Uterus (tissue), 4 donors: ENCODE data around the gene HIVEP3. TPM values are rescaled to one million over a fixed set of nuclear protein-coding genes. Genes with fewer than 3 reads are reported as not detected.
A peak's percentile ranks its signal among the peaks of the same experiment; 100 is the strongest.

Source experiments
- DNase-seq, 2 donors: peaks; one replicate each; pipeline ENCODE4 v3.0.0-alpha.2; 2019 to 2020
- H3K27ac ChIP-seq, 2 donors: fragments of 200-600 bp; sonication (generic); 1 replicate in 1 of 2; 2 replicates in 1 of 2; pipeline ENCODE4 v1.5.1; 2016 to 2018
- H3K27me3 ChIP-seq, 2 donors: fragments of 200-600 bp; sonication (generic); one replicate each; pipeline ENCODE4 v1.5.1; 2018 to 2019; ENCODE audit warnings: control low read depth in 1 of 2
- H3K36me3 ChIP-seq, 2 donors: fragments of 200-600 bp; sonication (generic); one replicate each; pipeline ENCODE4 v1.5.1; 2019; ENCODE audit warnings: control low read depth in 1 of 2
- H3K4me1 ChIP-seq, 2 donors: fragments of 200-600 bp; sonication (generic); one replicate each; pipeline ENCODE4 v1.5.1; 2018 to 2019; ENCODE audit warnings: control low read depth in 1 of 2
- H3K4me3 ChIP-seq, 2 donors: fragments of 200-600 bp; sonication (generic); 1 replicate in 1 of 2; 2 replicates in 1 of 2; pipeline ENCODE4 v1.5.1; 2018 to 2019; ENCODE audit warnings: mild to moderate bottlenecking in 1 of 2
- H3K9me3 ChIP-seq, 2 donors: fragments of 200-600 bp; sonication (generic); one replicate each; pipeline ENCODE4 v1.5.1; 2019; ENCODE audit warnings: control low read depth in 1 of 2
- POLR2A ChIP-seq, 2 donors: fragments of 450-650 bp; IDR thresholded peaks; one replicate each; pipeline ENCODE4 v1.6.1; 2016; ENCODE audit warnings: antibody characterized with exemption in 2 of 2, mild to moderate bottlenecking in 1 of 2, moderate library complexity in 1 of 2
- intact Hi-C: fragments of 100-400 bp; cut with DNase I; formaldehyde crosslinking; loops from one replicate; pipeline ENCODE4 v1.15.1; 2023; ENCODE audit warnings: low total_unique reads
- total RNA-seq, 4 donors: library from RNA; depleted of rRNA in 3 of 4; stranded (reverse); fragments of >200 nt in 3 of 4; gene quantifications; one replicate each; pipeline versions ENCODE4 v1.1.0 to v1.2.4, GENCODE V29; 2014 to 2023
- TF ChIP-seq, protein P1 (sequence below), 4 experiments: fragments of 200-600 bp in 2 of 4; fragments of 450-650 bp in 2 of 4; sonication (generic) in 2 of 4; IDR thresholded peaks; one replicate each; pipeline ENCODE4 v1.5.1; 2016 to 2019; ENCODE audit warnings: antibody characterized with exemption in 4 of 4, mild to moderate bottlenecking in 2 of 4, moderate library complexity in 1 of 4
- donor health status: DM: yes; HTN: yes; CAD: no.

HIVEP3 gene
- total RNA-seq, 4 donors from 2014 or later = 0.51 to 7.6 (median 2.9) TPM

- Histone ChIP-seq H3K27me3 (no peaks in the 10 kb centered on the region), H3K4me1 (peaks cover 3 to 4% of the 10 kb centered on the region in 2 donors), H3K4me3 (no peak overlapping the region), H3K27ac (no peak overlapping the region), H3K36me3 (no peaks in the 10 kb centered on the region), H3K9me3 (no peaks in the 10 kb centered on the region)
- TF ChIP-seq POLR2A (IDR thresholded peaks at IDR 0.05) = no peak
- TF ChIP-seq, protein P1, sequence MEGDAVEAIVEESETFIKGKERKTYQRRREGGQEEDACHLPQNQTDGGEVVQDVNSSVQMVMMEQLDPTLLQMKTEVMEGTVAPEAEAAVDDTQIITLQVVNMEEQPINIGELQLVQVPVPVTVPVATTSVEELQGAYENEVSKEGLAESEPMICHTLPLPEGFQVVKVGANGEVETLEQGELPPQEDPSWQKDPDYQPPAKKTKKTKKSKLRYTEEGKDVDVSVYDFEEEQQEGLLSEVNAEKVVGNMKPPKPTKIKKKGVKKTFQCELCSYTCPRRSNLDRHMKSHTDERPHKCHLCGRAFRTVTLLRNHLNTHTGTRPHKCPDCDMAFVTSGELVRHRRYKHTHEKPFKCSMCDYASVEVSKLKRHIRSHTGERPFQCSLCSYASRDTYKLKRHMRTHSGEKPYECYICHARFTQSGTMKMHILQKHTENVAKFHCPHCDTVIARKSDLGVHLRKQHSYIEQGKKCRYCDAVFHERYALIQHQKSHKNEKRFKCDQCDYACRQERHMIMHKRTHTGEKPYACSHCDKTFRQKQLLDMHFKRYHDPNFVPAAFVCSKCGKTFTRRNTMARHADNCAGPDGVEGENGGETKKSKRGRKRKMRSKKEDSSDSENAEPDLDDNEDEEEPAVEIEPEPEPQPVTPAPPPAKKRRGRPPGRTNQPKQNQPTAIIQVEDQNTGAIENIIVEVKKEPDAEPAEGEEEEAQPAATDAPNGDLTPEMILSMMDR (IDR thresholded peaks at IDR 0.05) = no peak
- intact Hi-C loops = no loop called here
- no peak for DNase-seq
Observed at GRCh38 chr1:41715441-41716095, 203.2 kb downstream of the HIVEP3 start.

DNA sequence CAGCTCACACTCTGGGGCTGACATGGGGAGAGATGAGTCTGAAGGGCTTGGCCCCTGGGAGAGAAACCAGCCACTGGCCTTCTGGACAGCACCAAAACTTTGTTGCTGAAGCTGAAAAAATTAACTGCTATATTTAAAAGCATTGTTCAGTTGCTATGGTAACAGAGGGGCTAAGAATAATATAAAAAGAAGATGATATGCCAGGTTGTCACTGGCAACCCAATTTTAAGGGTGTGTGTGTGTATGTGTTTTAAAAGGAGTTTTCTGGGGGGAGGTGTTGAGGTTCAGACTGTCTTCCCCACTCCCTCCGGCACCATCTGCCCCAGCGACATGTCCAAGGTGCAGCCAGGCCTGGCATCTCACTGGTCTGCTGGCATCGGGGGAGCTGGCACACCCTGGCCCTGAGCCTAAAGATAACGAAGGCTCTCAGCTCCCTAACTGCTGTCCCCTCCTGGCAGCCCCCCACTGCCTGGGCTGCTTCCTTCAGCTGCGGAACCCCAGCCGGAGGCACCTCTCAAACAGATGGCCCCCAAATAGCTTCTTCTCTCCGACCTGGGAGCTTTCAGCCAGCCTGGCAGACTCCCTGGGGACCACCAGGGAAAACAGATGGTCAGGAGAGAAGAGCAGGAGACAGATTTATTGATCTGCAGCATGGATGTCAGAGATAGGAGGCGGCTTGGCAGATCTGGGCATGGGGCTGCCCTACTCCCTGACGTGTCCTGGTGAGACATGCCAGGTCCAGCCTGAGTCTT lies 203.9 kb downstream of the HIVEP3 start:
- DNase-seq = no peak
- Histone ChIP-seq H3K27me3 (no peaks in the 10 kb centered on the region), H3K4me1 (peaks cover 3 to 4% of the 10 kb centered on the region in 2 donors), H3K4me3 (no peak overlapping the region), H3K9me3 (no peaks in the 10 kb centered on the region), H3K36me3 (no peaks in the 10 kb centered on the region), H3K27ac (no peak overlapping the region)
- intact Hi-C loops = no loop called here
- no peak for TF ChIP-seq POLR2A (IDR thresholded peaks at IDR 0.05)

DNA sequence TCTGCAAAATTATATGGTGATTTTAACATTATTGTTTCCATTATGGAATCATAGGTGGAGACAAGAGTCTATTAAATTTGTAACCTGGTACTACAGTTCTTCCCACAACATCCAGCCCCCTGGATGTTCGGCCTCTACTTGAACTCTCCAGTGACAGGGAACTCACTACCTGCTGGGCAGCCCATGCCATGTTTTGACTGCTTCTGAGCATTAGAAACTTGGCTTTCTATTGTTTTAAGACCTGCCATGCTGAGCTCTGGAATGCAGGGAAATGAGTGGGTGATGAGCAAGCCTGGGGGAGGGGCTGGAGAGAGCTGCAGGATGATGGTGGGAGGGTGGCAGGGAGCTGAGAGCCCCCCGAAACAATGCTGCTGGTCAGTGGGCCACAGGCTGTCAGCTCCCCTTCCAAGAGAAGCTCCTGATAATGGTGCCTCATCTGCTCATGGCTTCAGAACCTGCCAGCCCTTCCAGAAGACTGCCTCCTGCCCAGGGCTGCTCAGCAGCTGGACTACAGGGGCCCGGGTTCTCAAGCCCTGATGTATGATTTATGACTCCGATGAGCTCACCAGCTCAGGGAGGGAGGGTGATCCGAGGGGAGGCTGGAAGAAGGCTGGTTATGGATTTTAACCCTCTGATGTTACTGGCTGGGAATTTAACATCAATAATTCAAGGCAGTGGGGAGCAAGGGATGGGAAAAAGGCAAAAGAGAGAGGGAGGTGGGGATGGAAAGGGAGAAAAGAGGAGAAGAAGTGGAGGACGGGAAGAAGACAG lies 205.0 kb downstream of the HIVEP3 start:
- no peak overlapping the region for H3K4me3 ChIP-seq
- H3K9me3 ChIP-seq = no peaks in the 10 kb centered on the region
- intact Hi-C loops = no loop called here
- peaks cover 3 to 4% of the 10 kb centered on the region in 2 donors for H3K4me1 ChIP-seq
- H3K27me3 ChIP-seq = no peaks in the 10 kb centered on the region
- no peaks in the 10 kb centered on the region for H3K36me3 ChIP-seq
- no peak overlapping the region for H3K27ac ChIP-seq
- peak; percentile 51 for DNase-seq
- TF ChIP-seq, protein P1 (IDR thresholded peaks at IDR 0.05) = no peak
- TF ChIP-seq POLR2A (IDR thresholded peaks at IDR 0.05) = no peak

DNA sequence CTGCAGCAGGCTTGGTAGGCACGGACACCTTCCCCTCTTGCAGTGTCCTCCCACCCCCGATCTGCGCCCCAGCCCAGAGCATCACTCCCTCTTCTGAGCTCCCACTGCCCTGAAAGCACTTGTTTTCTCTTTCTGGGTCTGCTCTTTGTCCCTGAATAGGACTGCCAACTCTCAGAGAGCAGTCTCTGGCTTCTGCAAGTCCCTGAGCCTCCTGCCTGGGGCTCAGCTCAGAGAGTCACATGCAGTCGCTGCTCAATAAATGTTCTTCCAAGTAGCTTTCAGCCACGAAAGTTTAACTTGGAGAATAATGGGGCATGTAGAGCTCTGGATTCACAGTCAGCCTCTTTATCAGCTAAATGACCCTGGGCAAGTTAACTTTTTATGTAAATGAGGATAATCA lies 205.6 kb downstream of the HIVEP3 start:
- H3K4me1 ChIP-seq = peaks cover 3 to 4% of the 10 kb centered on the region in 2 donors
- H3K27ac ChIP-seq = no peak overlapping the region
- no peak overlapping the region for H3K4me3 ChIP-seq
- no peaks in the 10 kb centered on the region for H3K27me3 ChIP-seq
- intact Hi-C loops = no loop called here
- H3K9me3 ChIP-seq = no peaks in the 10 kb centered on the region
- DNase-seq = no peak
- H3K36me3 ChIP-seq = no peaks in the 10 kb centered on the region
- TF ChIP-seq, protein P1 (IDR thresholded peaks at IDR 0.05) = no peak
- no peak for TF ChIP-seq POLR2A (IDR thresholded peaks at IDR 0.05)

DNA sequence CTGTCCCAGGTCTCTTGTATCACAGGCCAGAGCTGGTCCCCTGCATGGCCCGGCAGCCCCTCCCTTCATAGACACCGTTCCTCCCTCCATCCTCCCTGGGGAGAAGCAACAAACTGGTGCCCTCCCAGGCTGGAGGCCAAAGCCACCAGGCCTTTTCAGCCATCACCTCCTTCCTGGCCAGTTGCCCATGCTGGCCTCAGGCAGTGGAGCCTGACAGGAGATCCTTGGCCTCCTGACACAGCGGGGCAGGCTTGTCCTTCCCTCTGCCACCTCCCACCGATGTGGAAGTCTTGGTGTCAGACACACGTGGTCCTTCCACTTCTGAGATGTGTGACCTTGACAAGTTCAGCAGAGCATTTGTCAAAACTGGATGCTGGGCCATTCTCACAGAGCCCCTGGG lies 206.0 kb downstream of the HIVEP3 start:
- Histone ChIP-seq H3K27ac (no peak overlapping the region), H3K4me1 (peaks cover 3 to 4% of the 10 kb centered on the region in 2 donors), H3K4me3 (no peak overlapping the region), H3K9me3 (no peaks in the 10 kb centered on the region), H3K27me3 (no peaks in the 10 kb centered on the region), H3K36me3 (no peaks in the 10 kb centered on the region)
- DNase-seq = no peak
- intact Hi-C loops = no loop called here
- TF ChIP-seq, protein P1 (IDR thresholded peaks at IDR 0.05) = no peak
- no peak for TF ChIP-seq POLR2A (IDR thresholded peaks at IDR 0.05)
